ENCODE measurements around the gene PFKFB3.
"Not testable (repeated sequence)": the region's sequence is repeated elsewhere in the genome, so short reads cannot be mapped to it uniquely, and the experiment has no call there.

- TF ChIP-seq POLR2A, CTCF, EP300 (IDR thresholded peaks at IDR 0.05): not testable (repeated sequence)
Measured at GRCh38 chr10:6290621-6291020, 87.9 kb downstream of the PFKFB3 start.
